Smooth muscle cell (in vitro differentiated cells): ENCODE measurements around the gene SLC13A4. TPM values are rescaled to one million over a fixed set of nuclear protein-coding genes. Genes with fewer than 3 reads are reported as not detected.

ENCODE experiments used
- DNase-seq: peaks from one replicate; lab custom pipeline; 2025; ENCODE audit not compliant: unreplicated experiment; lab: John Stamatoyannopoulos, UW
- H2AFZ ChIP-seq: fragments of 200-600 bp; sonication (generic); 2 replicates; pipeline ENCODE4 v1.6.0; 2016; ENCODE audit warnings: antibody characterized with exemption, low read depth, mild to moderate bottlenecking
- H3F3A ChIP-seq: fragments of 200-600 bp; sonication (generic); 2 replicates; pipeline ENCODE4 v1.6.0; 2017; ENCODE audit warnings: antibody characterized with exemption, low read depth
- H3K27ac ChIP-seq: fragments of 200-600 bp; sonication (generic); 2 replicates; pipeline ENCODE4 v1.5.1; 2016; ENCODE audit warnings: low read depth, mild to moderate bottlenecking
- H3K27me3 ChIP-seq: fragments of 200-600 bp; sonication (generic); 2 replicates; pipeline ENCODE4 v1.6.1; 2016; ENCODE audit warnings: low read depth, mild to moderate bottlenecking
- H3K36me3 ChIP-seq: fragments of 200-600 bp; sonication (generic); 2 replicates; pipeline ENCODE4 v1.5.1; 2016; ENCODE audit warnings: low read depth
- H3K4me1 ChIP-seq: fragments of 200-600 bp; sonication (generic); 2 replicates; pipeline ENCODE4 v1.5.1; 2016; ENCODE audit warnings: low read depth
- H3K4me2 ChIP-seq: fragments of 200-600 bp; sonication (generic); 2 replicates; pipeline ENCODE4 v1.6.0; 2016; ENCODE audit warnings: mild to moderate bottlenecking
- H3K4me3 ChIP-seq: fragments of 200-600 bp; sonication (generic); 2 replicates; pipeline ENCODE4 v1.5.1; 2016; ENCODE audit warnings: mild to moderate bottlenecking
- H3K79me2 ChIP-seq: fragments of 200-600 bp; sonication (generic); 2 replicates; pipeline ENCODE4 v1.6.0; 2016; ENCODE audit warnings: low read depth, mild to moderate bottlenecking
- H3K9ac ChIP-seq: fragments of 200-600 bp; sonication (generic); 2 replicates; pipeline ENCODE4 v1.6.0; 2016; ENCODE audit warnings: low read depth
- H3K9me3 ChIP-seq: fragments of 200-600 bp; sonication (generic); replicated peaks from 2 replicates; pipeline ENCODE4 v1.5.1; 2016; ENCODE audit warnings: low read depth
- H4K20me1 ChIP-seq: fragments of 200-600 bp; sonication (generic); 2 replicates; pipeline ENCODE4 v1.6.0; 2016; ENCODE audit warnings: low read depth
- WGBS: methylation state at CpG from one replicate; pipeline ENCODE4 v1.1.7; 2016; ENCODE audit warnings: low lambda C conversion rate; 5-methylcytosine and 5-hydroxymethylcytosine counted together
- polyA plus RNA-seq: library from polyadenylated mRNA; unstranded; fragments of >200 nt; fragmentation: Nextera tagmentation; extraction: Ambion mirVana; gene quantifications from 2 replicates; pipeline ENCODE4 v1.2.1, GENCODE V29; 2016
- total RNA-seq: library from RNA; depleted of rRNA; stranded (reverse); fragments of >200 nt; gene quantifications from 2 replicates; pipeline ENCODE4 v1.2.3, GENCODE V29; 2014
- TF ChIP-seq, protein P1 (sequence below): fragments of 200-600 bp; sonication (generic); IDR thresholded peaks from 2 replicates; pipeline ENCODE4 v1.5.1; 2017; ENCODE audit warnings: borderline replicate concordance, mild to moderate bottlenecking, antibody characterized with exemption; ENCODE audit not compliant: insufficient read depth, poor library complexity, severe bottlenecking

SLC13A4 gene
- total and polyA plus RNA-seq, 2 experiments from 2014 or later, result 0.61 TPM; not detected in 1

DNA sequence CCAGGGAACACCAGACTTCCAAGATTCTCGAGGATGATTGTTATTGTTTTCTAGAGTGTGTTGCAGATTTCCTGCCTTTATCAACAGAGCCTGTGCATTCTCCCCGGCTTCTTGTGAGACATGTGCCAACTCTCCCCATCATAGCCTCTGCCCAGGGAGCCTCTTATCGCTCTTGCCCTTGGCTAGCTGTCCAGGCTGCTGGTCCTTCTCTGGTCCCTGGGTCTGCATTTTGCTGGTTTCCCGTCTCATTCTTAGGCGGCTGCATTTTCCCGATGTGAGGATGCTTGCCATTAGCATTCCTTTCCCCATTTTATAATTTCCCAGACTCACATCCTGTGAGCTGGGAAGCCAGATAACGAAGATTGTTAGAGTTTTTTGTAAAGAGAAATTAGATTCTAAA lies 15.2 kb downstream of the SLC13A4 start:
- TF ChIP-seq, protein P1, sequence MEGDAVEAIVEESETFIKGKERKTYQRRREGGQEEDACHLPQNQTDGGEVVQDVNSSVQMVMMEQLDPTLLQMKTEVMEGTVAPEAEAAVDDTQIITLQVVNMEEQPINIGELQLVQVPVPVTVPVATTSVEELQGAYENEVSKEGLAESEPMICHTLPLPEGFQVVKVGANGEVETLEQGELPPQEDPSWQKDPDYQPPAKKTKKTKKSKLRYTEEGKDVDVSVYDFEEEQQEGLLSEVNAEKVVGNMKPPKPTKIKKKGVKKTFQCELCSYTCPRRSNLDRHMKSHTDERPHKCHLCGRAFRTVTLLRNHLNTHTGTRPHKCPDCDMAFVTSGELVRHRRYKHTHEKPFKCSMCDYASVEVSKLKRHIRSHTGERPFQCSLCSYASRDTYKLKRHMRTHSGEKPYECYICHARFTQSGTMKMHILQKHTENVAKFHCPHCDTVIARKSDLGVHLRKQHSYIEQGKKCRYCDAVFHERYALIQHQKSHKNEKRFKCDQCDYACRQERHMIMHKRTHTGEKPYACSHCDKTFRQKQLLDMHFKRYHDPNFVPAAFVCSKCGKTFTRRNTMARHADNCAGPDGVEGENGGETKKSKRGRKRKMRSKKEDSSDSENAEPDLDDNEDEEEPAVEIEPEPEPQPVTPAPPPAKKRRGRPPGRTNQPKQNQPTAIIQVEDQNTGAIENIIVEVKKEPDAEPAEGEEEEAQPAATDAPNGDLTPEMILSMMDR, result no peak
- Histone ChIP-seq H3K4me1 (peaks cover 3% of the 10 kb centered on the region), H3K79me2 (no peaks in the 10 kb centered on the region), H3K4me3 (no peak overlapping the region), H3K9me3 (no peaks in the 10 kb centered on the region), H4K20me1 (no peaks in the 10 kb centered on the region), H3K36me3 (no peaks in the 10 kb centered on the region), H3K9ac (no peak overlapping the region), H3K27me3 (no peaks in the 10 kb centered on the region), H2AFZ (no peak overlapping the region), H3F3A (peaks cover 12% of the 10 kb centered on the region), H3K27ac (no peak overlapping the region), H3K4me2 (no peak overlapping the region)
- DNase-seq, result no peak
- WGBS, result 52% methylated on average over 7 of the region's 7 CpGs

DNA sequence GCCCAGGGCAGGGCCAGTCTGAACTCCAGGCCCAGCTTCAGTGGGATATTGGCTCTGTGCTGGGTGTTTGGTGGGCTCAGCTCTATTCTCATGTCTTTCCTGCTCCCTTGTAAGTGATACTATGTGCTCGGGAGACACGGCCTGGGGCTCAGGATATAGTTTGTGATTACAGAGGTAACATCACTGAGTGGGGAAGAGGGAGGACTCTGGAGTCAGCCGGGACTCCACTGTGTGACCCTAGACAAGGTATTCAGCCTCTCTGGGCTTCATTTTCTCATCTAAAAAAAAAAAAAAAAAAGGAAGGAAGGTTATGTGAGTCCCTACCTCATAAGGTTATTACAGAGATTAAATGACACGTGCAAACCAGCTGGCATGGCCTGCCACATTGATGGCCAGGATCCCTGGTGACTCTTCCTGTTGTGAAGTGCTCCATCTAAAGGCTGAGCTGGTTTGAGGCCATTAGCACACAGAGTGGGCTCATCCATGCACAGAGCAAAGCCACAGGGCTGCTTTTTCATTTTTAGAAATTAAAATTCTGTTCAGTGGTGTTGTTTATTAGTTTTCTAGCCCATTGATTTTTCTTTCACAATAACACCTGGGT lies 15.7 kb downstream of the SLC13A4 start:
- TF ChIP-seq, protein P1, result no peak
- no peak overlapping the region for H3K4me2 ChIP-seq
- no peaks in the 10 kb centered on the region for H3K9me3 ChIP-seq
- peaks cover 3% of the 10 kb centered on the region for H3K4me1 ChIP-seq
- no peak overlapping the region for H3K4me3 ChIP-seq
- H3K27me3 ChIP-seq, result no peaks in the 10 kb centered on the region
- H3K9ac ChIP-seq, result no peak overlapping the region
- H4K20me1 ChIP-seq, result no peaks in the 10 kb centered on the region
- H3K79me2 ChIP-seq, result no peaks in the 10 kb centered on the region
- no peak overlapping the region for H3K27ac ChIP-seq
- H3K36me3 ChIP-seq, result no peaks in the 10 kb centered on the region
- 82% methylated on average over 4 of the region's 4 CpGs for WGBS
- H3F3A ChIP-seq, result peaks cover 9% of the 10 kb centered on the region
- H2AFZ ChIP-seq, result no peak overlapping the region
- DNase-seq, result no peak

DNA sequence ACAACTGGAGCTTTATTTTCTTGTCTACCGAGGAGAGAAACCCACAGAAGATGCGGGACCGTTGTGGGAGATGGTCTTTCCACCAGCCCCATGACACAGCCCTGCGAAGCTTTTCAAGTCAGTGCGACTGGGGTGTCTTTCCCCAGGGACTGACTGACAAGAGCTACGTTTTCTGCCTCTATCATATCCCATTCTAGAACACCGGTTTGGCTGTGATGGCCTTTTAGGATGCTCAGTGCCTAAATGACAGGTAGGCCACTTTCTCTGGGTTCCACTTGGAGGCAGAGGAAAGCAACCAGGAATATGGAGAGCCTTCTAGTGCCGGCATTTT lies 16.9 kb downstream of the SLC13A4 start:
- Histone ChIP-seq H3K9me3 (no peaks in the 10 kb centered on the region), H4K20me1 (no peaks in the 10 kb centered on the region), H3K4me3 (no peak overlapping the region), H2AFZ (no peak overlapping the region), H3F3A (peaks cover 6% of the 10 kb centered on the region), H3K36me3 (no peaks in the 10 kb centered on the region), H3K9ac (no peak overlapping the region), H3K4me2 (no peak overlapping the region), H3K27me3 (no peaks in the 10 kb centered on the region), H3K79me2 (no peaks in the 10 kb centered on the region), H3K4me1 (peaks cover 3% of the 10 kb centered on the region), H3K27ac (no peak overlapping the region)
- TF ChIP-seq, protein P1, result no peak
- DNase-seq, result no peak
- 67% methylated on average over 8 of the region's 8 CpGs for WGBS

DNA sequence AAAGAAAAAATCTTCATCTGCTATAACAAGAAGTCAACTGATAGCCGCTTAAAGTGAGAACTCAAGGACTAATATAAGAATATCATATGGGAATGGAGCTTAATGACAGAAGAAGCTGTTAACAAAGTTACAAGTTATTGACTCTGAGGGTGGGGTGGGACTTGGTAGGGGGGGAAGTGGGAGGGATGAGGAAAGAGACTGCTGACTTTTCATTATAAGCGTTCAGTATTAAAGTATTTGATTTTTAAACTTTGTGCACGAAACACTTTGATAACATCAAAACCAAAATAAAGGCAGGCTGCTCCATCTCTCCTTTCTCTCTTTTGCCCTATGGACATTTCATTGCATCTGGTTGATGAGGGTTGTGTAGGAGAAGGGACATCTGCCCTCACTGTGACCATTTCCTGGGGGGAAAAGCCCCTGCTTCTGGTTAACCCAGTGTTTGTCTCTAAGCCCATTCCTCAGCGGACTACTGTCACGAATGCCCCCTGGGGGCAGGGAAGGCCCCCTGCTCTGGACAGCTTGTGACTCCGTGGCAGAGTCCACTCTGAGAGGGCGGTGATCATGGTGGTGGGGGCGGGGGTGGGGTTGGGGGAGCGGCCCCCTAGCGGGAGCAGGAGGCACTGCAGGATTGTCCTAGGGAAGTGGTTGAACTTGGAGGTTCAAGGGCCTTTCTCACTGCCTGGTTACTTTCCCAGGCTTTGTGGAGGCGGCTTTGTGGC lies 17.4 kb downstream of the SLC13A4 start:
- Histone ChIP-seq H3K27ac (no peak overlapping the region), H3K36me3 (no peaks in the 10 kb centered on the region), H3K4me1 (peaks cover 3% of the 10 kb centered on the region), H3K9me3 (no peaks in the 10 kb centered on the region), H3F3A (peaks cover 6% of the 10 kb centered on the region), H3K4me2 (no peak overlapping the region), H3K4me3 (no peak overlapping the region), H3K79me2 (no peaks in the 10 kb centered on the region), H2AFZ (no peak overlapping the region), H3K9ac (no peak overlapping the region), H3K27me3 (no peaks in the 10 kb centered on the region), H4K20me1 (no peaks in the 10 kb centered on the region)
- TF ChIP-seq, protein P1, result peak; percentile 79
- DNase-seq, result no peak
- WGBS, result 48% methylated on average over 11 of the region's 11 CpGs
